HepG2 (cell line): ENCODE measurements around the gene VPS25. TPM values are rescaled to one million over a fixed set of nuclear protein-coding genes. Genes with fewer than 3 reads are reported as not detected.

ENCODE experiments used
- ARHGAP35 ChIP-seq: sonication (generic); formaldehyde crosslinking; IDR thresholded peaks from 2 replicates; pipeline ENCODE4 v1.9.0; 2022; ENCODE audit warnings: mild to moderate bottlenecking, inconsistent platforms, moderate library complexity, missing genetic modification reagents, borderline replicate concordance
- ELF1 ChIP-seq: sonication (generic); formaldehyde crosslinking; IDR thresholded peaks from 2 replicates; pipeline ENCODE4 v1.4.0; 2020; ENCODE audit warnings: missing genetic modification reagents
- ERF ChIP-seq: IDR thresholded peaks from 2 replicates; pipeline ENCODE4 v1.6.1; 2018; ENCODE audit warnings: missing biosample characterization, missing genetic modification reagents
- HCFC1 ChIP-seq: fragments of 150-350 bp; IDR thresholded peaks from 2 replicates; pipeline ENCODE4 v1.6.1; 2014; ENCODE audit warnings: low read depth, low read length
- HOXA9 ChIP-seq: sonication (generic); formaldehyde crosslinking; IDR thresholded peaks from 2 replicates; pipeline ENCODE4 v1.8.1; 2022; ENCODE audit warnings: missing genetic modification reagents, mild to moderate bottlenecking, moderate library complexity, borderline replicate concordance
- REPIN1 ChIP-seq: sonication (generic); formaldehyde crosslinking; IDR thresholded peaks from 2 replicates; pipeline ENCODE4 v1.8.0; 2022; ENCODE audit warnings: missing genetic modification reagents, low read depth, mild to moderate bottlenecking, borderline replicate concordance
- SRY ChIP-seq: sonication (generic); formaldehyde crosslinking; IDR thresholded peaks from 2 replicates; pipeline ENCODE4 v1.8.0; 2022; ENCODE audit warnings: mild to moderate bottlenecking, missing genetic modification reagents
- ZNF34 ChIP-seq: sonication (generic); formaldehyde crosslinking; IDR thresholded peaks from 2 replicates; pipeline ENCODE4 v1.4.0; 2020; ENCODE audit warnings: mild to moderate bottlenecking, missing genetic modification reagents, borderline replicate concordance
- ZNF549 ChIP-seq: sonication (generic); formaldehyde crosslinking; IDR thresholded peaks from 2 replicates; pipeline ENCODE4 v1.5.0; 2020; ENCODE audit warnings: missing genetic modification reagents
- polyA plus RNA-seq, 8 experiments: library from polyadenylated mRNA; depleted of rRNA in 3 of 8; stranded (reverse) in 7 of 8; unstranded in 1 of 8; fragments of >200 nt; fragmentation: Illumina TruSeq in 4 of 8; extraction: Trizol in 4 of 8; gene quantifications; 2 replicates each; pipeline versions ENCODE4 v1.2.1 to v1.2.3, GENCODE V29; 2011 to 2016; ENCODE audit warnings: low read depth in 4 of 8, missing spikeins in 1 of 8, mixed read lengths in 1 of 8; ENCODE audit not compliant: insufficient read depth in 1 of 8
- total RNA-seq, 5 experiments: library from RNA; depleted of rRNA; stranded (reverse); fragments of >200 nt; fragmentation: Illumina TruSeq; extraction: Trizol; gene quantifications; 2 replicates each; pipeline ENCODE4 v1.2.3, GENCODE V29; 2016; ENCODE audit warnings: low read depth in 1 of 5
- TF ChIP-seq, protein P1 (sequence below): sonication (generic); formaldehyde crosslinking; IDR thresholded peaks from 2 replicates; pipeline ENCODE4 v1.4.0; 2020; ENCODE audit warnings: missing genetic modification reagents
- TF ChIP-seq, protein P2 (sequence below): sonication (generic); formaldehyde crosslinking; IDR thresholded peaks from 2 replicates; pipeline ENCODE4 v1.9.0; 2021; ENCODE audit warnings: missing genetic modification reagents, borderline replicate concordance
- TF ChIP-seq, protein P3 (sequence below): sonication (generic); formaldehyde crosslinking; IDR thresholded peaks from 2 replicates; pipeline ENCODE4 v1.4.0; 2020; ENCODE audit warnings: missing genetic modification reagents
- TF ChIP-seq, protein P4 (sequence below): sonication (generic); formaldehyde crosslinking; conservative IDR thresholded peaks from 2 replicates; pipeline ENCODE4 v1.8.0; 2022; ENCODE audit warnings: low read depth, missing genetic modification reagents
- TF ChIP-seq, protein P5 (sequence below): sonication (generic); formaldehyde crosslinking; IDR thresholded peaks from 2 replicates; pipeline ENCODE4 v1.5.0; 2020; ENCODE audit warnings: missing genetic modification reagents

VPS25 gene
- total and polyA plus RNA-seq, 2 of the 13 experiments (the other 11 are each of a cell fraction or from before 2014, with no cell fraction given), result 161 to 249 TPM

DNA sequence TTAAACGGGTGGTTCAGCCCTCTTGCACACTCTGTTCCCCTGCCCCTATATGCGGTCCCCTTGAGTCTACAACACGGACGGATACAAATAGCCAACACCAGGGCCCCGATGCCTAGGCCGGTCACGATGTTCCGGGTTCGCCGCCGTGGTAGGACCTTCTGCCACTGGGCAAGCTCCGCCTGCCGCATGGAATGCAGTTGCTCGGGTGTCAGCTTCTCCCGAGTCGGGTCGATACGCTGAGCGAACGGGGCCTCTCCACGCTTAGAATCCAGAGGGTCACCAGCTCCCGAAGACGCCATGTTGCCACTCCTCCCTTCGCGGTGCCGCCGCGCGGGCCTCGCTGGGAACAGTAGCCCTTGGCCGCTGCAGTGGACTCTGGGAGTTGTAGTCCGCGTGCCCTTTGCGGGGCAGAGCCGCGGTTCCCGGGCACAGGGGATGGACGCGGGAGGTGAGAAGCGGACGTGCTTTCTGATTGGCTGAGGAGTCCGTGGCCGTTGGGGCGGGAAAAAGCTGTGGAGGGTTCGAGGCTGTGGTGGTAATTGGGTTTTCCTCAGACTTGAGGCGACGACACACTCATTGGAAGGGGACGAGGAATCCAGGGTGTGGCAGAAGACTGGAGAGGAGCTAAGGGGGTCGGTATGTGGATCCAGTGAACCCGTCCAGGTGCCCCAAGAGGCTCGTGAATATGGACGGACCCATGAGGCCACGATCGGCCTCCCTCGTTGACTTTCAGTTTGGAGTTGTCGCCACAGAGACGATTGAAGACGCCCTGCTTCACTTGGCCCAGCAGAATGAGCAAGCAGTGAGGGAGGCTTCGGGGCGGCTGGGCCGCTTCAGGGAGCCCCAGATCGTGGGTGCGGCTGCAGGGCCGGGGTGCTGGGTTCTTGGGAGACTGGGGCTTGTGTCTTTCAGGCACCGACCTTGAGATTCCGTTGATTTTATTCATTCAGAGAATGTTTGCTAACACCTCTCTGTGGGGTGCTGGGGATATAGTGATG, 25.4 kb downstream of the VPS25 start, which contains the start of the genes CNTD1 and COA3 (continued):
- TF ChIP-seq, protein P1, sequence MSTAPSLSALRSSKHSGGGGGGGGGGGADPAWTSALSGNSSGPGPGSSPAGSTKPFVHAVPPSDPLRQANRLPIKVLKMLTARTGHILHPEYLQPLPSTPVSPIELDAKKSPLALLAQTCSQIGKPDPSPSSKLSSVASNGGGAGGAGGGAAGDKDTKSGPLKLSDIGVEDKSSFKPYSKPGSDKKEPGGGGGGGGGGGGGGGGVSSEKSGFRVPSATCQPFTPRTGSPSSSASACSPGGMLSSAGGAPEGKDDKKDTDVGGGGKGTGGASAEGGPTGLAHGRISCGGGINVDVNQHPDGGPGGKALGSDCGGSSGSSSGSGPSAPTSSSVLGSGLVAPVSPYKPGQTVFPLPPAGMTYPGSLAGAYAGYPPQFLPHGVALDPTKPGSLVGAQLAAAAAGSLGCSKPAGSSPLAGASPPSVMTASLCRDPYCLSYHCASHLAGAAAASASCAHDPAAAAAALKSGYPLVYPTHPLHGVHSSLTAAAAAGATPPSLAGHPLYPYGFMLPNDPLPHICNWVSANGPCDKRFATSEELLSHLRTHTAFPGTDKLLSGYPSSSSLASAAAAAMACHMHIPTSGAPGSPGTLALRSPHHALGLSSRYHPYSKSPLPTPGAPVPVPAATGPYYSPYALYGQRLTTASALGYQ (CRISPR knock-in tag), result no peak
- TF ChIP-seq, protein P2, sequence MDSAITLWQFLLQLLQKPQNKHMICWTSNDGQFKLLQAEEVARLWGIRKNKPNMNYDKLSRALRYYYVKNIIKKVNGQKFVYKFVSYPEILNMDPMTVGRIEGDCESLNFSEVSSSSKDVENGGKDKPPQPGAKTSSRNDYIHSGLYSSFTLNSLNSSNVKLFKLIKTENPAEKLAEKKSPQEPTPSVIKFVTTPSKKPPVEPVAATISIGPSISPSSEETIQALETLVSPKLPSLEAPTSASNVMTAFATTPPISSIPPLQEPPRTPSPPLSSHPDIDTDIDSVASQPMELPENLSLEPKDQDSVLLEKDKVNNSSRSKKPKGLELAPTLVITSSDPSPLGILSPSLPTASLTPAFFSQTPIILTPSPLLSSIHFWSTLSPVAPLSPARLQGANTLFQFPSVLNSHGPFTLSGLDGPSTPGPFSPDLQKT (CRISPR knock-in tag), result no peak
- TF ChIP-seq REPIN1 (CRISPR knock-in tag) (peak; percentile 82), ARHGAP35 (peak; percentile 96; the same call in 1 of the 2 replicates), ZNF34 (peak; percentile 47), SRY (CRISPR knock-in tag) (peak; percentile 94; the same call in 1 of the 2 replicates), ELF1 (CRISPR knock-in tag) (peak; percentile 88), ERF (peak; percentile 96), HOXA9 (peak; percentile 54; the same call in 1 of the 2 replicates), HCFC1 (peak; percentile 94), ZNF549 (no peak)
- TF ChIP-seq, protein P3, sequence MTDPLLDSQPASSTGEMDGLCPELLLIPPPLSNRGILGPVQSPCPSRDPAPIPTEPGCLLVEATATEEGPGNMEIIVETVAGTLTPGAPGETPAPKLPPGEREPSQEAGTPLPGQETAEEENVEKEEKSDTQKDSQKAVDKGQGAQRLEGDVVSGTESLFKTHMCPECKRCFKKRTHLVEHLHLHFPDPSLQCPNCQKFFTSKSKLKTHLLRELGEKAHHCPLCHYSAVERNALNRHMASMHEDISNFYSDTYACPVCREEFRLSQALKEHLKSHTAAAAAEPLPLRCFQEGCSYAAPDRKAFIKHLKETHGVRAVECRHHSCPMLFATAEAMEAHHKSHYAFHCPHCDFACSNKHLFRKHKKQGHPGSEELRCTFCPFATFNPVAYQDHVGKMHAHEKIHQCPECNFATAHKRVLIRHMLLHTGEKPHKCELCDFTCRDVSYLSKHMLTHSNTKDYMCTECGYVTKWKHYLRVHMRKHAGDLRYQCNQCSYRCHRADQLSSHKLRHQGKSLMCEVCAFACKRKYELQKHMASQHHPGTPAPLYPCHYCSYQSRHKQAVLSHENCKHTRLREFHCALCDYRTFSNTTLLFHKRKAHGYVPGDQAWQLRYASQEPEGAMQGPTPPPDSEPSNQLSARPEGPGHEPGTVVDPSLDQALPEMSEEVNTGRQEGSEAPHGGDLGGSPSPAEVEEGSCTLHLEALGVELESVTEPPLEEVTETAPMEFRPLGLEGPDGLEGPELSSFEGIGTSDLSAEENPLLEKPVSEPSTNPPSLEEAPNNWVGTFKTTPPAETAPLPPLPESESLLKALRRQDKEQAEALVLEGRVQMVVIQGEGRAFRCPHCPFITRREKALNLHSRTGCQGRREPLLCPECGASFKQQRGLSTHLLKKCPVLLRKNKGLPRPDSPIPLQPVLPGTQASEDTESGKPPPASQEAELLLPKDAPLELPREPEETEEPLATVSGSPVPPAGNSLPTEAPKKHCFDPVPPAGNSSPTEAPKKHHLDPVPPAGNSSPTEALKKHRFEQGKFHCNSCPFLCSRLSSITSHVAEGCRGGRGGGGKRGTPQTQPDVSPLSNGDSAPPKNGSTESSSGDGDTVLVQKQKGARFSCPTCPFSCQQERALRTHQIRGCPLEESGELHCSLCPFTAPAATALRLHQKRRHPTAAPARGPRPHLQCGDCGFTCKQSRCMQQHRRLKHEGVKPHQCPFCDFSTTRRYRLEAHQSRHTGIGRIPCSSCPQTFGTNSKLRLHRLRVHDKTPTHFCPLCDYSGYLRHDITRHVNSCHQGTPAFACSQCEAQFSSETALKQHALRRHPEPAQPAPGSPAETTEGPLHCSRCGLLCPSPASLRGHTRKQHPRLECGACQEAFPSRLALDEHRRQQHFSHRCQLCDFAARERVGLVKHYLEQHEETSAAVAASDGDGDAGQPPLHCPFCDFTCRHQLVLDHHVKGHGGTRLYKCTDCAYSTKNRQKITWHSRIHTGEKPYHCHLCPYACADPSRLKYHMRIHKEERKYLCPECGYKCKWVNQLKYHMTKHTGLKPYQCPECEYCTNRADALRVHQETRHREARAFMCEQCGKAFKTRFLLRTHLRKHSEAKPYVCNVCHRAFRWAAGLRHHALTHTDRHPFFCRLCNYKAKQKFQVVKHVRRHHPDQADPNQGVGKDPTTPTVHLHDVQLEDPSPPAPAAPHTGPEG (CRISPR knock-in tag), result no peak
- TF ChIP-seq, protein P4, sequence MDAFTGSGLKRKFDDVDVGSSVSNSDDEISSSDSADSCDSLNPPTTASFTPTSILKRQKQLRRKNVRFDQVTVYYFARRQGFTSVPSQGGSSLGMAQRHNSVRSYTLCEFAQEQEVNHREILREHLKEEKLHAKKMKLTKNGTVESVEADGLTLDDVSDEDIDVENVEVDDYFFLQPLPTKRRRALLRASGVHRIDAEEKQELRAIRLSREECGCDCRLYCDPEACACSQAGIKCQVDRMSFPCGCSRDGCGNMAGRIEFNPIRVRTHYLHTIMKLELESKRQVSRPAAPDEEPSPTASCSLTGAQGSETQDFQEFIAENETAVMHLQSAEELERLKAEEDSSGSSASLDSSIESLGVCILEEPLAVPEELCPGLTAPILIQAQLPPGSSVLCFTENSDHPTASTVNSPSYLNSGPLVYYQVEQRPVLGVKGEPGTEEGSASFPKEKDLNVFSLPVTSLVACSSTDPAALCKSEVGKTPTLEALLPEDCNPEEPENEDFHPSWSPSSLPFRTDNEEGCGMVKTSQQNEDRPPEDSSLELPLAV (CRISPR knock-in tag), result no peak
- TF ChIP-seq, protein P5, sequence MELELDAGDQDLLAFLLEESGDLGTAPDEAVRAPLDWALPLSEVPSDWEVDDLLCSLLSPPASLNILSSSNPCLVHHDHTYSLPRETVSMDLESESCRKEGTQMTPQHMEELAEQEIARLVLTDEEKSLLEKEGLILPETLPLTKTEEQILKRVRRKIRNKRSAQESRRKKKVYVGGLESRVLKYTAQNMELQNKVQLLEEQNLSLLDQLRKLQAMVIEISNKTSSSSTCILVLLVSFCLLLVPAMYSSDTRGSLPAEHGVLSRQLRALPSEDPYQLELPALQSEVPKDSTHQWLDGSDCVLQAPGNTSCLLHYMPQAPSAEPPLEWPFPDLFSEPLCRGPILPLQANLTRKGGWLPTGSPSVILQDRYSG, result peak; percentile 88; the same call in 1 of the 2 replicates
